Endothelial cell of hepatic sinusoid (primary cell): ENCODE results near the gene TMSB10.
"Not testable (repeated sequence)": the region's sequence is repeated elsewhere in the genome, so short reads cannot be mapped to it uniquely, and the experiment has no call there.

Experiments
- in situ Hi-C: cut with HindIII; loops from 2 replicates; pipeline ENCODE4 v1.10.0; 2017; ENCODE audit warnings: low sequenced_read_pairs

TMSB10 gene

DNA sequence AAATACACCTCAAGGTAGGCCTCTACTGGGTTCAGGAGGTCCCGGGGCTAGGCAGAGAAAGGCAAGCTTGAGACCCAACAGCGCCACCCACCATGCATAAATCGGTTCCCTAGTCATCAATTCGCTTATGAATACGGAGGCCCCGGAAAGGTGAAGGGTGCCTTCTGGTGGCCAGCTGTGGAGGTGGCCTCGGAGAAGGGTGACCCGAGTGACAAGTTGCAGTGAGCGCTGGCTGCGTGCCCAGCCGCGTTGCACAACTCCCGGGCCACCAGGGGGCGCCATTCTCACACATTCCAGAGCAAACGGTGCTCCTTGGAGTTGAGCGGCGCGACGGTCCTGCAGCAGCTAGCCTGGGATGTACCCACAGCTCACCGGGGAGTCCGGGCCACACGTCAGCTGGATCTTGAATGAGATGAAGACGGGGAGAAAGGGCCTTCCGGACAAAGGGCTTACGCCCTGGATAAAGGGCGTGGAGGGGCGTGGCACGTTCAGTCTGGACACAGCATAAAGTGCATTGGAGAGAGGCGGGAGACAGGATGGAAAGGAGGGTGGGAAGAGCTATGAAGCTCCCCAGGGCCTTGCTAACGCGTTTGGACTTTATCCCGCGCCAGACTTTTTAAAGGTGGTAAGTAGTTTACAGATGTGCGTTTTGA, 20.4 kb downstream of the TMSB10 start:
- in situ Hi-C loops: loop anchor here (5.0 kb wide), 1 partner anchor 51 kb away; no protein-coding TSS in a partner anchor

DNA sequence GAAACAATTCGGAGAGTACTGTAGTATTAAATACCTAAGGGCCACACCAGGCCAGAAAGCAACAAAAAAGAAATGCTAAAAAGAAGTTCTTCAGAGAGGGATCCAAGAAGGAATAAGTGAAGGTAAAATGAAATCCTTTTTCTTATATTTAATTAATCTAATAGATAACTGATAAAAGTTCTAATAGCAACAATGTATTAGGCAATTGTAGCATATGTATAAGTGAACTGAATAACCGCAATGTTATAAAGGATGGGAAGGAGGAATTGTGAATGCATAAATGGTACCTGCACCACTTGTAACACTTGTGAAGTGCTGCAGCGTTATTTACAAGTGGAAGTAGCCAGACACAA, 21.8 kb downstream of the TMSB10 start:
- in situ Hi-C loops: loop anchor here (5.0 kb wide), 1 partner anchor 50 kb away; no protein-coding TSS in a partner anchor

DNA sequence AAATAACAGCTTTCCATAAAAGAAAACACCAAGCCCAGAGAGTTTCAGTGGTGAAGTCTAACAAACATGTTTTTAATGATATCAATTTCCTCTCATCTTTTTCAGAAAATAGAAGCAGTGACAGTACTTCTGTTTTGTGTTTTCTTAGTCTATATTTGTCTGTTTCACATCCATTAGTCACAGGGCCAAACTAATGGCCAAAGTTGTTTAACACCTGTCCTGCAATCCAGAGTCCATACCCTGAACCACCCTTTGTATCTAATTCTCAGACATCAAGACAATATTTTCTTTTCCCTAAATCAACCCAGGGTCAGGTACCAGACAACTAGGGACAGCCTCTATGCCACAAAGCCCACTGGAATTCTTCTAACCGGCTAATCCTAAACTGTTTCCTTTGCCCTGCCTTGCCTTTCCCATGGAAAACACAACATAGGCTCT, 25.9 kb downstream of the TMSB10 start:
- in situ Hi-C loops: no loop called here

DNA sequence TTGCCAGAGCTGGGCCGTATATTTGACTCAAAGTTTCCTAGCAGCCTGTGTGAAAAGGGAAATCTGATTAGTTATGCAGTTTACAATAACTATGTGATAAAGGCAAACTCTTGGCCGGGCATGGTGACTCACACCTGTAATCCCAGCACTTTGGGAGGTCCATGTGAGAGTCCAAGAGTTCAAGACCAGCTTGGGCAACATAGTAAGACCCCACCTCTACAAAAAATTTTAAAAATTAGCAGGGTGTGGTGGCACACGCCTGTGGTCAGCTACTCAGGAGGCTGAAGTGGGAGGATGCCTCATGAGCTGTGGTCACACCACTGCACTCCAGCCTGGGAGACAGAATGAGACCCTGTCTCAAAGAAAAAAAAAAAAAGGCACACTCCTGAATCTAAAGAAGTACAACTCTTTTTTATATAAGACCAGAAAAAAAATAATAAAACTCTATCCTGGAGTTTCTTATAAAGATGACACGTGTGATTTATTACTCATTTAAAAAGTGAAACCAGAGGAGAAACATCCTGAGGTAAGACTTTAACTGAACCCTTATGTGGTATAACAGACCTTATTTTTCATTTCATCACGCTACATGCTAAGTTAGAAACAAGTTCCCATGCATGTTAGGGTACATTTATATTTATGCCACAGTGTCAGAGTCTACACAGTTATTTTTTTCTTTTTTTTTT, 32.9 kb downstream of the TMSB10 start:
- in situ Hi-C loops: no loop called here

DNA sequence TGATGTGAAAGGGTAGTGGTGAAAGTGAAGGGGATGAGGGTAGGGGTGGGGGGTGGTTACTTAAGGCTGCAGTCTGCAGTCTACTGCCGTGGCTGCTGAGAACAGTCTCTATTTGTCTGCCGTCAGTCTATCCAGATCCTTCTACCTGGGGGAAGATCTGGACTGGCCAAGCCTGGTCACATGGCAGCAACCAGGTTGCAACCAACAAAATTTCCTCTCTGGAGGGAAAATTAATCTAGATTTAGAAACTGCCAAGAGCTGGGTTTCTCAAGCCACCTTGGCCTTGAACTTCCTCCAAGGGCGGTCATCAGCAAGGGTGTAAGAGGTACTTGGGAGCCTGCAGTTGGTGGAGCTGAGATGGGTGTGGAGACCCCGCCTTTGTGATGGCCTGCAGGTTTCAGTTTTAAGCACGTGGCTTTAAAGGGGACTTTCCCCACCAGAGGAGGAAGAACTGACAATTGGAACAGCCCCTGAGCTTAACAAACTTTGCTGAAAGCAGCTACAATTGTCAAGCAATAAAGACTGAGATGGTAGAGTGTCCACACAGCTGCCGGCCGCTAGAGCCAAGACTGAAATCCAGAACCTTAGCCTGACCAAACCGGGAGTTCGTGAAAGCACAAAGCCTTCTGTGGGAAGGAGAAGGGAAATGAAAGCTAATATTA, 34.1 kb downstream of the TMSB10 start:
- in situ Hi-C loops: no loop called here

DNA sequence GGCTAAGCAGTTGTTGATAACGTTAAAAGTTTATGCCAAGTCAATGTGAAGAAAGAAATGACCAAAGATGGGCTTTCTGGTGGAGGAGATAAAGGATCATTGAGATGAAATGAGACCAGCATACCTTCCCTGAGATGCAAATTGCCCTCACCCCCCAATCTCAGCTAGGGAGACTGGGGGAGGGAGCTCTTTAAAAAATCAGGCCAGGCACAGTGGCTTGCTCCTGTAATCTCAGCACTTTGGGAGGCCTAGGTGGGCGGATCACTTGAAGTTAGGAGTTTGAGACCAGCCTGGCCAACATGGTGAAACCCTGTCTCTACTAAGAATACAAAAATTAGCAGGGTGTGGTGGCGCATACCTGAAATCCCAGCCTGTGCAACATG, 34.6 kb downstream of the TMSB10 start:
- in situ Hi-C loops: no loop called here

DNA sequence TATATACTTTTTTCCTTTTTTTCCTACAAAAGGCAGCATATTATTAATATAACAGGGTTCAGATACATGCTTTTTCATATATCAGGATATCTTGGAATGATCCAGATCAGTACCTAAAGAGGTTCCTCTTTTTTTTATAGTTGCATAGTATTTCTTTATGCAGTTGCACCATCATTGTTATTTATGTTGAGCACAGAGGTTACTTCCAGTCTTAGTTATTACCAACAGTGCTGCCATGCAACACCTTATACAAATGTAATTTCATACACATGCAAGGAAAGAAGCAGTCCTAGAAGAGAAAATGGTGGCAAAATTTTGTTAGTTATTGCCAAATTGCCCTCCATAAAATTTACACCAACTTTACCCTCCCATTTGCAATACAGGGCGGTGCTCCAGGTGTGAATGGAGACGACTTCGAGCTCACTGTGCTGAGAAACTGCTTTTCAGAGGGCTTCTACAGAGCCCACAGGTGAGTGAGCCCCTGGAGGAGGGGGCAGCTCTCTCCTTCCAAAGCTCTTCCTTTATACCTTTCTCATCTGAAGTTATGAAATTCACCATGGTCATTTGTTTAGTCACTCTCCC, 35.5 kb downstream of the TMSB10 start:
- in situ Hi-C loops: no loop called here

DNA sequence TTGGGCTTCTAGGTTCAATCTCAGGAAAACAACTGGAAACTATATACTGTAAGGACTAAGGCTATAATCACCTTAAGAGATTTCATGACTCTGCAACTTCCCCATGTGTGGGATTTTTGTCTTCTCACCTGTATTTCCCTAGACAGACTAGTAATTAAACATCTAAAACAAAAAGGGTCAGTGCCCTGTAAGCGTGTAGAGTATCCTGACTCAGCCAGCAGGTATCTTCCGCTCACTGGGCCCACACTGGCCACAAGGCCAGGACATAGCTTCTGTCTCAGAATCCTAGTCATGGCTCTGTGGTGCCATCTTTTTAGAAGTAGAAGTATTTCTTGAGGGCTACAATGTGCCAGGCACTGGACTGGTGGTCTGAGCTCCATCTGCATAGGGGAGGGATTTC, 36.7 kb downstream of the TMSB10 start:
- in situ Hi-C loops: no loop called here

DNA sequence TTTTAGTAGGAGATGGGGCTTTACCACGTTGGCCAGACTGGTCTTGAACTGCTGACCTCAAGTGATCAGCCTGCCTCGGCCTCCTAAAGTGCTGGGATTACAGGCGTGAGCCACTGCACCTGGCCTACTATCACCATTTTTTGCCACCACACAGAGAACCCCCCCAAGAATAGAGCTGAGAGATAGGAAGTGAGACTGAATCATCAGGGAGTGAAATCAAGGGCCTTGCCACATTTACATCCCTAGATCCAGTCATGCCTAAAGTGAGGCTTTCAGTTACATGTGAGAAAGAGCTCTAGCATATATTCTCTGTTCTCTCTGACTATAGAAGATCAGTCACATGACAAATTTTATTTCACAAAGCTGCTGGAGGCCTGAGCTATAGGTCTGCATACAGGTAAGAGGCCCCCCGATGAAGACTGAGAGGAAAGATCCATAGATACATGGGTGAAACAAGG, 37.5 kb downstream of the TMSB10 start:
- in situ Hi-C loops: no loop called here

DNA sequence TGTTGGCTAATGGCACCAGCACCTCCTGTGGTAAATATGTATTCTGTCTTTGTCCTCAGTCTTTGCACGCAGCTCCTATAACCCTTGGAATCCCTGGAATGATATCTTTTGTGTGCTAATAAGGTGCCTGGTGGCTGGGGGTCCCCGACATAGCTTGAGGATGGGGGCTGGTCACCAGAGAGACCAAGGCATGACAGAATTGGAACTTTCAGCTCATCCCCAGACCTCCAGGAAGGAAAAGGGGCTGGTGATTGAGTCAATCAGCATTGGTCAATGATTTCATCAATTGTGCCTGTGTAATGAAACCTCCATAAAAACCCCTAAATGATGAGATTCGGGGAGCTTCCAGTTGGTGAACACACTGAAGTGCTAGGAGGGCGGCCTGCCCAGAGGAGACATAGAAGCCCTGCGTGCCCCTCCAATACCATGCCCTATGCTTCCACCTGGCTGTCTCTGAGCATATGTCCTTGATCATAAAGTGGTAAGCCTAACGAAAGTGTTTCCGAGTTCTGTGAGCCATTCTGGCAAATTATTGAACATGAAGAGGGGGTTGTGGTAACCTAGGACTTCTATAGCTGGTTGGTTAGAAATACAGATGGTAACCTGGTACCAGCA, 38.9 kb downstream of the TMSB10 start:
- in situ Hi-C loops: no loop called here

DNA sequence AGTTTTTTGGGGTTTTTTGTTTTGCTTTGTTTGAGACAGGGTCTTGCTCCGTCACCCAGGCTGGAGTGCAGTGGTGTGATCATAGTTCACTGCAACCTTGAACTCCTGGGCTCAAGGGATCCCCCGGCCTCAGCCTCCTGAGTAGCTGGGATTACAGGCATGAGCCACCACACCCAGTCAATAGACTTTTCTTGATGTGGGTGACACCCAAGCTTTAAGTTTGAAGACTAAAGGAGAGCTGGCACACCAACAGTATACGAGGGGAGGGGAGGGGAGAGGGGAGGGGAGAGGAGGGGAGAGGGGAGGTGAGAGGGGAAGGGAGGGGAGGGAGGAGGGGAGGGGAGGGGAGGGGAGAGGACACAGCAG, 40.4 kb downstream of the TMSB10 start:
- in situ Hi-C loops: not testable (repeated sequence)

DNA sequence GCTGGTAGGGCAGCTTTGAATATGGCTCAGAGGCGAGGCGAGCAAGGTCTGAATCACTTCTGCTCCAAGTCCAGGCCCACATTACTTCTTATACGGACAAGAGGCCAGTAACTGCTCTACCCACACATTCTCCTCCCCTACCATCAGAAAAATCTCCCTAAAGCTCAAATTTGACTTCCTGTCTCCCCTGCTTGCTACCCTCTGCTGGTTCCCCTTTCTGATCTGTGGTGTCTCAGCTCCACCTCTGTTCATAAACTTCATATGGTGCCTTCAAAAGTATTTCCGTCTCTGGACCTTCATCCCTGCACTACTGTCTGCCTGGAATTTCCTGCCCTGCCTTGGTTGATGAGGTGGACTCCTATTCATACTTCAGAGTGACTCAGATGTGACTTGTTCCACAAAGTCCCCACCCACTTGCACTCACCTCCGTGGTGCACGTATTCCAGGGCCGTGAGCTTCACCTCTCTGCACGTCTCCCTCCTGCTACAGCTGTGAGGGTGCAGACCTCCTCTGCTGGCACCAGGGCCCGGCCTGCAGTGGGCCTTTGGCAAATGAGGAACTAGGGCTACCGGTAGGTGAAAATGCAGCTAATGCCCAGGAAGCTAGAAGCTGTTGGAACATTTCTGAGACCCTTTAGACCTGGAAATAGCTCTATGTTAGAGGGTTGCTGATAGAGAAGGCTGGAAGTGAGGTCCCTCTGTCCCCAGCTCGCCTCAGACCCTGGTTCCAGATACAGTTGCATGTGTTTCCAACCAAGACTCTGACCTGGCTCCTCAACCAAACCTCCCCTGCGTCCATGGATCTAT, 41.0 kb downstream of the TMSB10 start:
- in situ Hi-C loops: no loop called here

DNA sequence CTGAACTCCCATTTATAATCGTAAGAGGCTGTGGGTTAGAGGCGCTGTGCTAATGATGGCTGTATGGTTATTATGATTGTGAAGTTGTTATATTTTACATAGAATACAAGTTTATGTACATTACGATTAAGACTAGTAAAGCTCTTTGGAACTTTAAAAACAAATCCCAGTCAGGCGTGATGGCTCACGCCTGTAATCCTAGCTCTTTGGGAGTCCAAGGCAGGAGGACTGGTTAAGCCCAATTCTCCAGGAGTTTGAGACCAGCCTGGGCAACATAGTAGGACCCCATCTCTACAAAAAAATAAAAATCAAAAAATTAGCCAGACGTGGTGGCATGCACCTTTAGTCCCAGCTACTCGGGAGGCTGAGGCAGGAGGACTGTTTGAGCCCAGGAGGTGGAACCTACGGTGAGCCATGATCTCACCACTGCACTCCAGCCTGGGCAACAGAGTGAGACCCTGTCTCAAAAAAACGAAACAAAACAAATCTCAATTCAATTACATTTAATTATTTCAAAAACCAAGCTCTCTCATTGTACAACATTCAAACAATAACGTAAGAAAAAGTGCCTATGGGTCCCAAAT, 41.6 kb downstream of the TMSB10 start:
- in situ Hi-C loops: no loop called here

DNA sequence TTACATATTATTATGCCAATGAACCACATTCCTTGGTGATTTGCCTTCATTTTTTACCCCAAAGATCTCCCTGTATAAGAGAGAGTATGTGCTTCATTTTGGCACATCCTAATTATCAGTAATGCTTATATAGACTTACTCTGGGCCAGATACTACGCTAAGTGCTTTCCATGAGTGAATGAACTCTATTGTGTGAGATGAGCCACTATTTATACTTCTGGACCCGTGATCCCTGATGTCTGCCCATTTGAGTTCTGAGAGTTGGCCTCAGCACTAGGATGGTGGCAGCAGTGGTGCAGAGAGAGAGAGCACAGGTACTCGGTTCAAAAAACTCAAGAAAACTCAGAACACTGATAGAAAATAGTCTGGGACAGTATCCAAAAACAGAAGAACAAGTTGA, 48.1 kb downstream of the TMSB10 start:
- in situ Hi-C loops: no loop called here

DNA sequence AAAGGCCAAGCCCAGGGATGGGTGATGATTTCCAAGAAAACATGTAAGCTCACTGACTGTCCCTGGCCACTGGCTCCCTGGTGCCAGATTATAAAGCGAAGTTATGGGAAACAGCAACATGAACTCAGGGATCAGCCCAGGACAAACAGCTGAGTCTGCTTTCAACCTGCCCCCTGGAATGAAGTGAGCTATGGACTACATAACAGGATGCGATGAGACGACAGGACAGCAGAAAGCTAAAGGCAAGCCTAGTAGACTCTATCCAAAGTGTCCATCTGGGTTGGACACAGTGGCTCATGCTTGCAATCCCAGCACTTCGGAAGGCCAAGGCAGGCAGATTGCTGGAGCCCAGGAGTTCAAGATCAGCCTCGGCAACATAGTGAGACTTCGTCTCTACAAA, 48.9 kb downstream of the TMSB10 start:
- in situ Hi-C loops: no loop called here
